Caco-2 (cell line): ENCODE results near the gene DMBT1. TPM values are rescaled to one million over a fixed set of nuclear protein-coding genes. Genes with fewer than 3 reads are reported as not detected.

ENCODE experiments used
- BruUV-seq: library from RNA; stranded (reverse); fragments of 400-500 nt; replicated peaks from 2 replicates; lab custom pipeline; 2021; lab: Mats Ljungman, UMichigan
- CTCF ChIA-PET: fragments of 300-600 bp; sonication (Branson Sonifier 250); formaldehyde crosslinking; loops from one replicate; lab custom pipeline; 2022; ENCODE audit warnings: antibody characterized with exemption; lab: Charles Lee
- POLR2A ChIA-PET: fragments of 300-600 bp; sonication (Branson Sonifier 250); formaldehyde crosslinking; loops from one replicate; lab custom pipeline; 2022; ENCODE audit warnings: antibody characterized with exemption; lab: Charles Lee
- DNase-seq, 2 experiments: peaks; one replicate each; pipeline versions ENCODE4 v3.0.0 to v3.0.0-alpha.2; 2020 to 2022
- H3K27me3 ChIP-seq: replicated peaks from 2 replicates; pipeline ENCODE4 v1.6.0; 2011; ENCODE audit warnings: low read length; ENCODE audit not compliant: control insufficient read depth, insufficient read depth
- H3K36me3 ChIP-seq: 2 replicates; pipeline ENCODE4 v1.5.1; 2011; ENCODE audit warnings: low read length; ENCODE audit not compliant: control insufficient read depth, insufficient read depth
- H3K4me1 ChIP-seq: fragments of 250-450 bp; sonication (Bioruptor Pico); 2 replicates; pipeline ENCODE4 v1.5.1; 2020; ENCODE audit warnings: mild to moderate bottlenecking
- H3K4me3 ChIP-seq: 2 replicates; pipeline ENCODE4 v1.5.1; 2011; ENCODE audit warnings: low read depth, mild to moderate bottlenecking, control low read depth, low read length
- H3K9me3 ChIP-seq: fragments of 250-450 bp; sonication (Bioruptor Pico); 2 replicates; pipeline ENCODE4 v1.5.1; 2020; ENCODE audit warnings: mild to moderate bottlenecking, moderate library complexity
- H3K27ac Mint-ChIP-seq: one replicate; pipeline ENCODE4 v1.8.0; 2022; ENCODE audit warnings: mixed read lengths; ENCODE audit not compliant: unreplicated experiment
- H3K27me3 Mint-ChIP-seq: one replicate; pipeline ENCODE4 v1.8.0; 2022; ENCODE audit warnings: mixed read lengths; ENCODE audit not compliant: insufficient read depth, unreplicated experiment
- H3K36me3 Mint-ChIP-seq: one replicate; pipeline ENCODE4 v1.8.0; 2022; ENCODE audit warnings: mild to moderate bottlenecking, mixed read lengths; ENCODE audit not compliant: insufficient read depth, unreplicated experiment
- H3K4me1 Mint-ChIP-seq: one replicate; pipeline ENCODE4 v1.8.0; 2022; ENCODE audit warnings: low read depth, mixed read lengths; ENCODE audit not compliant: unreplicated experiment
- H3K4me3 Mint-ChIP-seq: one replicate; pipeline ENCODE4 v1.8.0; 2022; ENCODE audit warnings: mild to moderate bottlenecking, moderate library complexity, mixed read lengths; ENCODE audit not compliant: unreplicated experiment
- H3K9me3 Mint-ChIP-seq: one replicate; pipeline ENCODE4 v1.8.0; 2022; ENCODE audit warnings: mixed read lengths; ENCODE audit not compliant: unreplicated experiment
- CTCF ChIP-seq, 2 experiments: fragments of 200-600 bp in 1 of 2; IDR thresholded peaks; 1 replicate in 1 of 2; 2 replicates in 1 of 2; pipeline versions ENCODE4 v1.5.1 to v1.8.0; 2011 to 2022; ENCODE audit warnings: antibody characterized with exemption in 1 of 2, control low read depth in 1 of 2, inconsistent platforms in 1 of 2, low read depth in 1 of 2, low read length in 1 of 2, mild to moderate bottlenecking in 1 of 2, moderate library complexity in 1 of 2; ENCODE audit not compliant: insufficient read depth in 1 of 2, severe bottlenecking in 1 of 2, unreplicated experiment in 1 of 2
- intact Hi-C: fragments of 100-400 bp; cut with micrococcal nuclease; formaldehyde crosslinking; loops from one replicate; pipeline ENCODE4 v1.10.0; 2022; ENCODE audit not compliant: unreplicated experiment
- total RNA-seq: library from RNA; stranded (reverse); gene quantifications from 2 replicates; pipeline ENCODE4 v1.2.3, GENCODE V29; 2022

The DMBT1 gene
- total RNA-seq, 1 experiment from 2014 or later, result not detected

- H3K4me1 ChIP-seq, result no peaks in the 10 kb centered on the region
- POLR2A ChIA-PET, result no interaction called here
These were observed 83.5 kb downstream of the DMBT1 start for GRCh38 chr10:122643931-122644534.

GRCh38 chr10:122646511-122647382 lies 86.2 kb downstream of the DMBT1 start:
- ChIA-PET POLR2A (no interaction called here), CTCF (no interaction called here)
- TF ChIP-seq CTCF (IDR thresholded peaks at IDR 0.05; ENCODE audit: insufficient read depth in 1 of 2, low read depth in 1 of 2, low read length in 1 of 2, severe bottlenecking in 1 of 2, unreplicated experiment in 1 of 2), result no peak
- H3K4me1 Mint-ChIP-seq, result no peaks in the 10 kb centered on the region
- no peaks in the 10 kb centered on the region for H3K36me3 Mint-ChIP-seq
- H3K27me3 ChIP-seq, result no peaks in the 10 kb centered on the region
- H3K4me1 ChIP-seq, result no peaks in the 10 kb centered on the region
- no TSS peak for BruUV-seq
- H3K9me3 Mint-ChIP-seq, result no peaks in the 10 kb centered on the region
- intact Hi-C loops, result no loop called here
- peaks cover 10% of the 10 kb centered on the region for H3K27me3 Mint-ChIP-seq
- no peak overlapping the region for H3K4me3 Mint-ChIP-seq
- DNase-seq, result no peak
- H3K27ac Mint-ChIP-seq, result no peak overlapping the region
- no peak overlapping the region for H3K4me3 ChIP-seq
- H3K9me3 ChIP-seq, result no peaks in the 10 kb centered on the region
- H3K36me3 ChIP-seq, result no peaks in the 10 kb centered on the region

More at GRCh38 chr10:122643931-122644534, 83.5 kb downstream of the DMBT1 start:
- Histone ChIP-seq H3K36me3 (no peaks in the 10 kb centered on the region), H3K9me3 (no peaks in the 10 kb centered on the region), H3K4me3 (no peak overlapping the region), H3K27me3 (no peaks in the 10 kb centered on the region)
- CTCF ChIA-PET, result no interaction called here
- Mint-ChIP-seq H3K27ac (no peak overlapping the region), H3K36me3 (no peaks in the 10 kb centered on the region), H3K4me1 (no peaks in the 10 kb centered on the region), H3K27me3 (peaks cover 13% of the 10 kb centered on the region), H3K4me3 (no peak overlapping the region), H3K9me3 (no peaks in the 10 kb centered on the region)
- no peak for DNase-seq
- intact Hi-C loops, result no loop called here
- TF ChIP-seq CTCF (IDR thresholded peaks at IDR 0.05; ENCODE audit: insufficient read depth in 1 of 2, low read depth in 1 of 2, low read length in 1 of 2, severe bottlenecking in 1 of 2, unreplicated experiment in 1 of 2), result no peak
- BruUV-seq, result no TSS peak

- CTCF ChIA-PET, result no interaction called here
These were observed 86.9 kb downstream of the DMBT1 start for GRCh38 chr10:122647383-122647968.

More at GRCh38 chr10:122647383-122647968, 86.9 kb downstream of the DMBT1 start:
- Mint-ChIP-seq H3K27me3 (peaks cover 13% of the 10 kb centered on the region), H3K4me1 (no peaks in the 10 kb centered on the region), H3K4me3 (no peak overlapping the region), H3K27ac (no peak overlapping the region), H3K9me3 (no peaks in the 10 kb centered on the region), H3K36me3 (no peaks in the 10 kb centered on the region)
- no peak for DNase-seq
- TF ChIP-seq CTCF (IDR thresholded peaks at IDR 0.05; ENCODE audit: insufficient read depth in 1 of 2, low read depth in 1 of 2, low read length in 1 of 2, severe bottlenecking in 1 of 2, unreplicated experiment in 1 of 2), result no peak
- POLR2A ChIA-PET, result no interaction called here
- H3K9me3 ChIP-seq, result no peaks in the 10 kb centered on the region
- H3K4me1 ChIP-seq, result no peaks in the 10 kb centered on the region
- intact Hi-C loops, result no loop called here
- no TSS peak for BruUV-seq
- no peak overlapping the region for H3K4me3 ChIP-seq
- no peaks in the 10 kb centered on the region for H3K36me3 ChIP-seq
- no peaks in the 10 kb centered on the region for H3K27me3 ChIP-seq
